AG10803 (cell line): ENCODE results near the gene CACNG3.
"Not testable (repeated sequence)": the region's sequence is repeated elsewhere in the genome, so short reads cannot be mapped to it uniquely, and the experiment has no call there.

Source experiments
- DNase-seq: peaks from one replicate; pipeline ENCODE4 v3.0.0; 2010; ENCODE audit warnings: low read depth
- H3K4me3 ChIP-seq: 2 replicates; pipeline ENCODE4 v1.5.1; 2011; ENCODE audit warnings: mild to moderate bottlenecking, low read length, control low read depth
- CTCF ChIP-seq: conservative IDR thresholded peaks from 2 replicates; pipeline ENCODE4 v1.5.1; 2011; ENCODE audit warnings: mild to moderate bottlenecking, low read length, control low read depth, inconsistent platforms

CACNG3 gene

GRCh38 chr16:24328835-24329452 lies 72.8 kb downstream of the CACNG3 start:
- H3K4me3 ChIP-seq, result no peak overlapping the region
- no peak for DNase-seq
- TF ChIP-seq CTCF, result no peak

- no peak for TF ChIP-seq CTCF
- no peak overlapping the region for H3K4me3 ChIP-seq
- DNase-seq, result no peak
Observed at GRCh38 chr16:24332178-24332577, 76.0 kb downstream of the CACNG3 start.

- no peak for DNase-seq
- TF ChIP-seq CTCF, result no peak
- H3K4me3 ChIP-seq, result no peak overlapping the region
Observed at GRCh38 chr16:24332582-24333090, 76.5 kb downstream of the CACNG3 start.

- no peak overlapping the region for H3K4me3 ChIP-seq
Observed at GRCh38 chr16:24336491-24336890, 80.4 kb downstream of the CACNG3 start.

GRCh38 chr16:24337013-24337412 lies 80.9 kb downstream of the CACNG3 start:
- TF ChIP-seq CTCF, result no peak
- no peak overlapping the region for H3K4me3 ChIP-seq
- DNase-seq, result no peak

More at GRCh38 chr16:24336491-24336890, 80.4 kb downstream of the CACNG3 start:
- TF ChIP-seq CTCF, result no peak
- DNase-seq, result no peak

- H3K4me3 ChIP-seq, DNase-seq: not testable (repeated sequence)
Observed at GRCh38 chr16:24343829-24344228, 87.7 kb downstream of the CACNG3 start.

- DNase-seq, result no peak
- no peak overlapping the region for H3K4me3 ChIP-seq
- no peak for TF ChIP-seq CTCF
Observed at GRCh38 chr16:24344784-24345183, 88.6 kb downstream of the CACNG3 start.

GRCh38 chr16:24345704-24346103 lies 89.6 kb downstream of the CACNG3 start:
- DNase-seq, result no peak
- no peak for TF ChIP-seq CTCF
- no peak overlapping the region for H3K4me3 ChIP-seq
